ENCODE results near the gene EVC2.

EVC2 gene

DNA sequence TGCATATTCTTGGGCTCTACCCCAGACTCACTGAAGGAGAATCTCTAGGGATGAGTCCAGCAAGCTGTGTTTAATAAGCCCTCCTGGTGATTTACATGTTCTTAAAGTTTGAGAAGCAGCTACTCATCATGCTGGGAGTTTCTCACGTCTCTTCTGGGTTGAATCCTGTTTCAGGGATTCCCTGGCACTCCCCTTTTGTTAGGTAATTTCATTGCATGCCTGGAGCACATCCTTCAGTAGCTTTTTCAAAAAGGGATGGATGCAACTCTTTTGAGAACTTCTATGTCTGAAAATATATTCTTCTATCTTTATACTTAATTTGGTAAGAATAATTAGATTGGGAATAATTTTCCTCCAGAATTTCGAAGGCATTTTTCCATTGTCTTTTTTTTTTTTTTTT, 7.0 kb upstream of the EVC2 start:
- no peak for DNase-seq (ENCODE audit: low read depth in 1 of 2, low spot score in 1 of 2)

DNA sequence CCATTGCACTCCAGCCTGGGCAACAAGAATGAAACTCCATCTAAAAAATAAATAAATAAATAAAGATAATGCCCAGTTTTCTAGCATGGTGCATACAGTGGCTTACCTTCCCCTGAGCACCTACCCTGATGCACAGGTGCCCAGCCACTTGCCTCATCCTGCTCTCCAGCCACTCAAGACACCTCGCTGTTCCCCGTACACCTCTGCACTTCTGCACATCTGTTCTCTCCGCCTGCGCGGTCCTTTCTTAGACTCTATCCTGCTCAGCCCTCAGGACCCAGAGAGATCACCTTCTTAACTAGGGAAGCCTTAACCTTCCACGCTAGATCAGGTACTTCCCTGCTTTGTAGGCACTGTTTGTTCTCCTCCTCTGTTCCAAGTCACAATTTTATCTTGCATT, 5.5 kb upstream of the EVC2 start:
- no peak for DNase-seq (ENCODE audit: low read depth in 1 of 2, low spot score in 1 of 2)

DNA sequence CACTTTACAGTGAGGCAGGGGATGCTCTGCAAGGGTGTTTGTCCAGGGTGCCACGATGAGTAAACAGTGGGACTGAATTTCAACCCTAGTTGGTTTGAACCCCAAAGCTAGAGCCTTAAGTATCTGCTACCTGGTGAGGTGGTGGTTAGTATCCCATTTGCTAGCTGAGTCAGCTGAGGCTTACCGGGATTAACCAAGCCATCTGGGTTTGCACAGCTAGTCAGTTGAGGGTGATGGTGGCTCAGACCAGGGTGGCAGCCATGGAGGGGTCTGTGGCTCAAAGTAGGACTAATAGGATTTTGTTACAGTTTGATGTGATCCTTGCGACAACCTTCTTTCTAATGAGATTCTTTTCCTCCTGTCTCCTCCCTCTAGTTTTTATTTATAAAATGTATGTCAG, 4.6 kb upstream of the EVC2 start:
- DNase-seq (ENCODE audit: low read depth in 1 of 2, low spot score in 1 of 2) = no peak

DNA sequence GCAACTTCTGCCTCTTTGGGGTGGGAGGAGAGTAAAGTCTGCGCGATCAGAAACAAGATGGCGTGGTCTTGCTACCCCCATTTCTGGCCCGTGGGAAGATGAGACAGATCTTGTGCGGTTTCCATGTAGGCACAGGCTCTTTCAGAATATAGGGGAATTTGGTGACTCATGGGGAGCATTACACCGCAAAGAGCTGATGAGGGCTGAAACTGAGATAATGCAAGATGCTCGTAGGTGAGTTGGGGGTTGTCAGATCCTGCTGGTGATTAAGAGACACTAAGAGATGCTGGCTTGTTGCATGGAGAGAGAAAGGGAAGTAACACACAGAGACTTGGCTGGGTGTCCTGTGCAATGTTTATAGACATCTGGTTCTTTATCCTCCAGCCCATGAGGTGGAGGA, 4.2 kb upstream of the EVC2 start:
- no peak for DNase-seq (ENCODE audit: low read depth in 1 of 2, low spot score in 1 of 2)

DNA sequence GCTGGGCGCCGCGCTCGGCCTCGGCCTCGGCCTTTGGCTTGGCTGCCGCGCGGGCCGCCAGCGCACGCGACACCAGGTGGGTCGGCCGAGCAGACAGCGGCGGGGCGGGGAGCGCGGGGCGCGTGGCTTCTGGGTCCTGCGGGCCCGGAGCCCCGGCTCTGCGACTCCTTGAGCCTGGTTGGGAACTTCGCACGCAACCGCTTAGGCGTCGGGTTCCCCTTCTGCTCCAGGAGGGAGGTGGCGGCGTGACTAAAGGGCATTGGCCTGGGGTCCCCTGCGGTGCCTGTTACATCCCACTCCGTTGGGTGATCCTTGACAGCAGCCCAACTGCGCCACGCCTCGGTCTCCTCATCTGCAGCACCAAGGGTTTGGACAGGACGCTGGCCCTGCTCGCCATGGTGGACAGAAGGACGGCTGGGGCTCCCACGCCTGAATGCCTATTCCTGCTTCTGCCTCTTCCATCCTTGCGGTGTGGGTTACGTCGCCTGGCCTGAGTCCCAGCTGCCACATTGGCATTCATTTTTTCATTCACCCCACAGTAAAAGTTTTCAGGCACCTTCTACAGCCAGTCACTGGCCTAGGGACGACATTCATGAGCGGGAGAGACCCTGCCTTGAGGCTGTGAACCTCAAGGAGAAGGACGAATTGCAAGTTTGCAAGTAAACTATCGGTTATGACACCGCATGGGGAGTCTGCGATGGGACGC, 3.3 kb upstream of the EVC2 start:
- DNase-seq (ENCODE audit: low read depth in 1 of 2, low spot score in 1 of 2) = no peak

DNA sequence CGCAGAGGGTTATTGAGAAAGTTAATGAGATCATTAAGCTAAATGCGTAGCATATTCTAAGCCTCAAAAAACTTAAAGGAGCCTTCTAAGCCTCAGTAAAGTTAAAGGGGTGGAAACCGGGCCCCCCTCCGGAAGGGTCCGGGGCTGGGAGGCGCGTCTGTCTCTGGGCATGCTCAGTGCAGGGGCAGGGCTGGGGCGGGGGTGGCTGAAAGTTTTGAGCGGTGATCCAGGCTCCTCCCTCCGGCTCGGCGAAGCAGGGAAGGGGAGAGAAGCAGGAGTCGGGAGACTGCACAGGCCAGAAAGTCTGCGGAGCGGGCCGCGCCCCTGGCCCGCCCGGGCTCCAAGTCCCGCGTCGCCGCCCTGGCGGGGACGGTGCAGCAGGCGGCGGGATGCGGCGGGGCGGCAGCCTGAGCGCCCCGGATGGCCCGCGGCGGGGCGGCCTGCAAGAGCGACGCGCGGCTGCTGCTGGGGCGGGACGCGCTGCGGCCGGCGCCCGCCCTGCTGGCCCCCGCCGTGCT, 2.7 kb upstream of the EVC2 start, which contains the start of gene EVC:
Gene EVC (plus strand): TSS at position 241 of the 518 bp plus-strand sequence. CDS start 180 bp downstream, at position 421.
- DNase-seq (ENCODE audit: low read depth in 1 of 2, low spot score in 1 of 2) = no peak

DNA sequence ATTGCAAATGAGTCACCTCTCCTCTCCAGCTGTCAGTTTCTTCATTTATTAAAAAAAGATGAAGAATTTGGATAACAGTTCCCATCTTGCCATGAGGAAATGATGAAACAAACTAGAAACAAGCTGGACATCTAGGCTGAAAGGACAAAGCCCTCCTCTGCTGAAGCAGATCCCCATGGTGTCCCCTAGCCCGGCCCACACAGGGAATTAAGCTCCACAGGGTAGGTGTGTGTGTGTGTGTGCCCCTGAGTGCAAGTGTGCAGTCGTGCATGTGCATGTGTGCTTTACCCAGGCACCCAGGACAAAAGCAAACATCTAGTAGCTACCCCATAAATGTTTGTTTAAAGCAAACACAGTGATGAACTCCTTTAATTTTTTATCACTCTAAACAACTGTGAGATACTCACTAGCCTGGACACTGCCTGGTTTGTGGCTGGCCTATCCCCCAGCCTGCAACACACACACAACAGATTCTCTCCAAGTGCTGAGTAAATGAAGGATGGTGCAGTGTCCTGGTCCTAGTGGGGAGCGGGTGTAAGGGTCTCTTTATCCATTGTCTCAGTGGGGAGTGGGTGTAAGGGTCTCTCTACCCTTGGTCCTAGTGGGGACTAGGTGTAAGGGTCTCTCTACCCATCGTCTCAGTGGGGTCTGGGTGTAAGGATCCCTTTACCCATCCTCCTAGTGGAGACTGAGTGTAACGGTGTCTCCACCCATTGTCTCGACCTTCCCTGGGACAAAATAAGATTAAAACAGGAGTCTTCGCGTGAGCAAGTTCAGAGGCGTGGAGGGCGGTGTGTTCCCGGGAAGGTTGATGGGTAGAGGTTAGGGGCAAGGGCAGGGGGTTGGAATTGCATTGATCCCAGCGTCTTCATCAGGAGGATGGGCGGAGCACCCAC, 2.0 kb upstream of the EVC2 start:
- DNase-seq (ENCODE audit: low read depth in 1 of 2, low spot score in 1 of 2) = no peak

DNA sequence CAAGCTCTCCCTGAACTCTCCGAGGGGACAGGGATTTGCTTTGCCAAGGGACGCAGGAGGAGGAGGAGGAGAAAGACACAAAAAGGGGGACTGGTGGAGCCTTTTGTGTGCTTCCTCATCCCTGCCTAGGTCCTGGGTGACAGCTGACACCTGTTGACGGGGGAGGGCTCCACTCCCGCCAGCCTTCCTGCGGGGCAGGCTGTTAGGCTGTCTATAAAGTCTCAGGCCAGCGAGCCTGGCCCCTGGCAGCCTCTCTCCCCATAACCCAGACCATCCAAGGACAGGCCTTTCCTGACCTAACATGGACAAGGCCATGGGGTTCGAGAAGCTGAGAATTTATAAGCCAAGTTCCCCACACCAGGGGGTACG, 832 bp upstream of the EVC2 start:
- DNase-seq (ENCODE audit: low read depth in 1 of 2, low spot score in 1 of 2) = no peak

DNA sequence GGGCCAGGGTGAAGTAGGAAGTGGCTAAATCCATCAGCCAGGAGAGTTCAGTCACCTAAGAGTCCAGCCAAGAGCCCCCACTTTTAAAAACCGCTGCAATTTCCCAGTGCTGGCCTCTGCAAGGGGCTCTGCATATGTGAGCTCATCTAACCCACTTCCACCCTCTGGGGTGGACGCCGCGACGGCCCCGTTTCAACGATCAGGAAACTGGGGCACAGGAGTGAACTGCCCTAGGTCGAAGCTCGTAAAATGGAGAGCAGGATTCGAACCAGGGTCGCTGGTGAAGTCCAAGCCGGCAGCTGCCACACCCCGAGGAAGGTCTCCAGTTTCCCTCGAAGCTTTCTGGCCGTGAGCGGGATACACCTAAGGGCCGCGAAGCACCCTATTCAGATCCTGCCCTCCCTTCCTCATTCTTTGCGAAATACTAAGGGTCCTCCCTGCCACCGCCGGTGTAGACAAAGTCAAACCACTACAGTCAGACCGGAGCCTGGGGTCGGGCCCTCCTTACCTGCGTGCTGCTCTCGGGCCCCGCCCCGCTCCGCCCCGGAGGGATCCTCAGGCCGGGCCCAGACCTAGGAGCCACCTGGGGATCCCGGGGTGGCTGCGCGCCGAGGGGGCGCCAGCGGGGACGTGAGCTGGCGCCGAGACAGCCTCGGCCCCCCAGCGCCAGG, 446 bp downstream of the EVC2 start:
- no peak for DNase-seq (ENCODE audit: low read depth in 1 of 2, low spot score in 1 of 2)

DNA sequence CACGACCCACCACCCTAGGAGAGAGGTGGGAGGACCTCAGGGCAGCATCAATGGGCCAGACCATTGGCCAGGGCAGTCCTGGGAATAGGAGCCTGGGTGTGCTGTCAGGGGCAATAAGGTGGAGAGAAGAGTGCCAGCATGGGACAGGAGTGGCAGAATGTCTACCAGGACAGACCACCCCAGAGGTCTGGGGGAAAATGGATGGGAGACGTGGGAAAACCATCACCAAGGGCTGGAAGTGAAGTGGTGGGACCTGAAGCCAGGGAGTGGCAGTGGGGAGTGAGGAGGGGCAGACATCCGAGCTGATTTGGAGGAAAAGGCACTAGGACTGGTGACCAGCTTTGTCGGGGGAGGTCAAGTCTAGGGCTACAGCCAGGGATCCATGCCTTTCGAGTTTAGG, 993 bp downstream of the EVC2 start:
- DNase-seq (ENCODE audit: low read depth in 1 of 2, low spot score in 1 of 2) = no peak

DNA sequence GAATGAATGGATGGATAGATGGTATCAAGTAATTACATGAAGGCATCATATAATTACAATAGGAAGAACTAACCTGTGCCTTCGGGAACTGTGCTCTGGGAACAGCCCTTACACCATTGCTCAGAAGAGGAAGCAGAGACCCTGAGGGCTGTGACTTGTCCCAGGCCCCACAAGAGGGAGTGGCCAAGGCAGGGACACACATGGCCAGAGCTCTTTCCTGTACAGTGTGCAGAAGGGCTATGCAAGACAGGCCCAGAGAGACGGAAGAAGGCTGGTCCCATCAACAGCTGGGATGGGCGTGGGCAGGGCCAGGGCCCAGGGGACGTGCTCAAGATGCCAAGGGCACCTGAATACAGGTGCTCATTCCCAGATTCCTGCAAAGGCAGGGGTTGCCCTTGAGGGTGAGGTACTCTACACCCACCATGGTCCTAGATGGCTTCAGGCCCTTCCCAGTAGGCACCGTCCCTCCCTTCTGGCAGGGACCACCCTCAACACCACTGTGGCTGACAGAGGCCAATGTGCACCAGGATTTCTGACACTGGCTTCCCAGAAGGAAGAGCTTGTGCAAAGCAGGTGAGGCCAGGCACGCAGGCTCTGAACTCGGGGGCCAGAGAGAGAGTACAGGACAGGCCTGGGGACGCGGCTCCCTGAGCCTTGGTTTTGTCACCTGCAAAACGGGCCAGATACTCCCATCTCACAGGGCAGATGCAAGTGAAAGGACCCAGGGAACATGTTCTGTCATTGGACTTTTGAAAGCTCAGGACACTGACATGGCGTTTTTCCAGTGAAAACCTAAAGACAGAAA, 1.7 kb downstream of the EVC2 start:
- no peak for DNase-seq (ENCODE audit: low read depth in 1 of 2, low spot score in 1 of 2)

DNA sequence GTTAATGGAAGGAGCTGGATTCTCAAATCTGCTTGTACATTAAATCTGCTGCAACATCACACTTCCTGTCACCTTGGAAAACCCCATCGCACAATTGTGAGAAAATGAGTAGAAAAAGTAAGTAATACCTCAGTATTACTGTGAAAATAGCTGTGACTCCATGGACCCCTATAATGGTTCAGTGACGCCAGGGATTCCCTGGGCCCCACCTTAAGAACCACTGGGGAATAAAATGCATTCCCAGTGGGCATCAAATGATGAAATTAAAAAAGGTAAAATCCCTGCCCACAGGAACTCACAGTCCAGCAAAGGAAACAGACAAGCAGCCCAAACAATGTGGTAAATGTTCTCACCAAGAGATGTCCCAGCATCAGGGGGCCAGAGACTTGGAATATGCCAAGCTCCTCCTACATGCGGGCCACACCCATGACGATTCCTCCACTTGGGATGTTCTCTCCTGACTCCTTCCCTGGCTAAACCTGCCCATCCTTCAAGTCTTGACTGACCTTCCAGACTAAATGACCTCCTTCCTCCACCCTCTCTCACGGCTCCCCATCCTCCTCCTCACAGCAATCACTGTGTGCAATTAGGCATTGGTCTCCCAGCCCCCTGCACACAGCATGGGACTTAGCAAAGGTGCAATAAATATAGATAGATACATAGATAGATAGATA, 2.6 kb downstream of the EVC2 start:
- DNase-seq (ENCODE audit: low read depth in 1 of 2, low spot score in 1 of 2) = no peak

DNA sequence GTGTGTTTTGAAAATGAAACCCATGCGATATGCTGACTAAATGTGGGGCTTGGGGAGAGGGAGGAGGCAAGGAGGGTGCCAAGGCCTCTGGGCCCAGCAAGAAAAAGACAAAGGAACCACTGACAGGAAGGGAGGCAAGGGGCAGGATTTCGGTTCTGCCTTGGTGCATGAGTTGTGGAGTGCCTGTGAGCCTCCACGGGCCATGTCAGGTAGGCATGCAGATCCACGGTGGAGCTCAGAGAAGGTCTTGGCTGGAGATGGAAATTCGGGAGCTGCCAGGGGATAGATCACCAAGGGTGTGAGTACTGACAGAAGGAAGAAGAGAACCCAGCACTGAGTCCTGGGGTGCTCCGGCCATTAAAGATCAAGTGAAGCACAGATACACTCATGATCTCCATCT, 4.1 kb downstream of the EVC2 start:
- no peak for DNase-seq (ENCODE audit: low read depth in 1 of 2, low spot score in 1 of 2)

DNA sequence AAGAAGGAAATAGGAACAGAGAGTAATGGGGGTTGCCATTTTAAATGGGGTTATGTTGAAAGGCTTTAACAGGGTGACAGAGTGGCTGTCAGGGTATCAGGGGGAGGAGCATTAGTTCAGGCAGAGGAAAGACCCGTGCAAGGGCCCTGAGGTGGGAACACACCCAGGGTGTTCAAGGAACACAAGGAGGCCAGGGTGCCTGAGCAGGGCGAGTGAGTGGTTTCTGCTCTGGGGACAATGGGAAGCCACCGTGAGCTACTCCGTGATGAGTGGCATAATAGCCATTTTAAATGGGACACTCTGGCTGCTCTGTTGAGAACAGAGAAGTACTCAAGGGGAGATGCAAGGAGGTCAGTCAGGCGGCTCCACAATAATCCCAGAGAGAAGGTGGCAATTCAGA, 4.5 kb downstream of the EVC2 start:
- DNase-seq (ENCODE audit: low read depth in 1 of 2, low spot score in 1 of 2) = no peak

DNA sequence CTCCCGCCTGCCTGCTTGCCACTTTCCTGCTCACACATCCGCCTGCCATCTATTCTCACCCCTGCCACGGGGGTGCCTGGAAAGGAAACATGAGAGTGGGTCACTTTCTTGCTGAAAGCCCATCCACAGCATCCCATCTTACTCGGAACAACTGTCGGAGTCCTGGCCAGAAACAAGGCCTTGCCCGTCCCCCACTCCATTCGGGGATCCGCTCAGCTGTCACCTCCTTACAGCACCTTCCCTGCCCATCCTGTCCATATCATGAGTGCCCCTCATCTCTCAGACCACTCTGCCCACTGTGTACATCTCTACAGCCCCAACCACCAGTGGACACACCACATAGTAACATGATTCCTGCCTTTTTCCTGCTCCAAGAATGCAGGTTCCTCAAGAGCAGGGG, 6.4 kb downstream of the EVC2 start:
- DNase-seq (ENCODE audit: low read depth in 1 of 2, low spot score in 1 of 2) = no peak

DNA sequence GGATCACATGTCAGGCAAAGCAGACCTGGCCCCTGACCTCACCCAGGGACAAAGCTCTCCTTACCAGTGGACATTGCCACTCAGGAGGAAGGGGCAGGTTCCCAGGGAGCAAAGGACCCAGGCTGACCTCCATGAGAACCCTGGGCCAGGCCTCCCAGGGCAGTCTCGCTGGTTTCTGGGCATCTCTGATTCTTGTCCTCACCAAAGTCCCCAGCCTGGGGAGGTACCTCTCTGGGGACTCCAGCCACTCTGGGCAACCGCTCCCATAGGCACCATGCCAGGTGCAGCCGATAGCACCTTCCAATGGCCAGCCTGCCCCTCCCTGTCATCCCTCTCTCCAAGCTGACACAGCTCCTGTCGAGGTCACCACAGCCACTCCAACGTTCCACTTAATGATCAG, 7.9 kb downstream of the EVC2 start:
- DNase-seq (ENCODE audit: low read depth in 1 of 2, low spot score in 1 of 2) = no peak

DNA sequence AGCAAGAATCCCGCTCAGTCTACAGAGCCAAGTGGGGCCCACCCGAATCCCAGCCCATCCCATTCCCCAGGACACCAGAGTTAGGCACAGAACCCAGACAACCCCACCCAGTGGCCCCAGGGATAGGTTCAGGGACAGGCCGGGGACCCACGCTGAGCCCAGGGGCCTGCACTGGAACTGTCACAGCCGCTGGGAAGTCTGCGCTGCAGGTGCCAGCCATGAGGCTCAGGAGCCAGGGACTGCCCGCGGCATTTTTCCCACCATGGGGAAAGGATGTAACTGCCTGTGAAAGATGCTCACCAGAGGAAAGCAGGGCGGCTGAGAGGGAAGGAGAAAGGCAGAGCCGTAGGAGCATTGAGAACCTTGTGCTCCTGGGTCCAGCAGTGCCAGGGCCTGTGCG, 12.0 kb downstream of the EVC2 start:
- no peak for DNase-seq (ENCODE audit: low read depth in 1 of 2, low spot score in 1 of 2)

DNA sequence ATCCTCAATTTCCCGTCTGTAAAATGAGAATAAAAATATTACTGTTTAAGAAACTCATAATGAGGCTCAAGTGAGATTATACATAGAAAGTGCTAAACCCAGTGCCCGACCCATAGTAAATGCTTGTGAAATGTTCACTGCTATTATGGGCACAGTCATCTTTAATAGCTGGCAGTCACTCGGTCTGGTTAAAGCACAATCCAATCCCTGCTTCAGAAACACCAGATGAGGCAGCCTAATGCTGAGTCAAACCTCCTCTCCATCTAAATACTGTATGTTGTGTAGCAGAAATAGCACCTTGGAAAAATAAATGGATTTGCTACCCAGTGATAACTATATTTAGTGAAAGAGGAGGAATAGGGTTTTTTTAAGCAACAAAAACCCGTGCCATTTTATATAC, 14.5 kb downstream of the EVC2 start:
- DNase-seq (ENCODE audit: low read depth in 1 of 2, low spot score in 1 of 2) = no peak

DNA sequence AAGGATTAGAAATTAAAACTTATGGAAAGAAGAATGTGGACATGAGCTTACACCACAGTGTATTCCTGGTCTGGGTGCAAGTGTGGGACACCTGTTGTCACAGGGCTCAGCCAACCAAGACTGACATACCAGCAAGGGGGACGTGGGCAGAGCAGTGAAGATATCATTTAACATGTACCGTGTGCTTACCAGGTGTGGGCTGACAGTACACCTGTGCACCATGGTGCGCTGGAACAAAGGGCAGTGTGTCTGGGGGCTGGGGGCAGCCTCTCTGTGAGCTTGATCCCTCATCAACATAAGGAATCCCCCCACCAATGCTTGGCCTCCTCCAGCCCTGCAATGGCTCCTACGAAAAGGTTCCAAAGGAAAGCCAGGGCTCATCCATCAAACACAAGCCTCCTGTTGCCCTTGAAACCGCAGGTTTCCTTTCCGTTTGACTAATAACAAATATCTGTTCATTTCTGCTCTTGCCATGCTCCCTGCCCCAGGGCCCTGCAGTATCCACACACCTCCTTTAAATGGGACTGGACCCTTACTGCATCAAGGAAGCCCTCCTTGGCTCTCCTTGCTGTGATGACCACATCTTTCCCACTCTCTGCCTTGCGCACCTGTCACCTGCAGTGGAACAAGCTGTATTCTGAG, 16.7 kb downstream of the EVC2 start:
- DNase-seq (ENCODE audit: low read depth in 1 of 2, low spot score in 1 of 2) = no peak

DNA sequence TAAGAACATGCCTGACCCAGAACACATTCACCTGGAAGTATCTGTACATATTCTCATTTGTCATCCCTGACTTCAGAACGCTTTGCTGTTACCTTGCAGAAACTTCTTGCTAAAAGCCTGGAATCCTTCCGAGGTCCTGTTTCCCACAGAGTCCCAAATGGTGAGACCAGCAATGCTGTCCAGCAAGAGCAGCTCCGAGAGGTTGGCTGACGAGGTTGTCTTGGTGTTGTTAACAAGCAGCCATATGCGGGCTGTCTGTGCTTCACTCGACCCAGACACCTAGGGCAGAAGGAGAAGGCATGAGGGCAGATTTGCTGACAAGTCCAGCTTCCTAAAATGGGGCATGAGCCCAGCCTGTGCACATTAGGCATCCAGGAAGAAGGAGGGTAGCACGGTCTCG, 19.3 kb downstream of the EVC2 start:
- DNase-seq (ENCODE audit: low read depth in 1 of 2, low spot score in 1 of 2) = no peak
